ENCODE data around the gene CDCP1.

GRCh38 chr3:45104715-45105711 is 41.2 kb downstream of the CDCP1 start:
- TF ChIP-seq, protein P1, sequence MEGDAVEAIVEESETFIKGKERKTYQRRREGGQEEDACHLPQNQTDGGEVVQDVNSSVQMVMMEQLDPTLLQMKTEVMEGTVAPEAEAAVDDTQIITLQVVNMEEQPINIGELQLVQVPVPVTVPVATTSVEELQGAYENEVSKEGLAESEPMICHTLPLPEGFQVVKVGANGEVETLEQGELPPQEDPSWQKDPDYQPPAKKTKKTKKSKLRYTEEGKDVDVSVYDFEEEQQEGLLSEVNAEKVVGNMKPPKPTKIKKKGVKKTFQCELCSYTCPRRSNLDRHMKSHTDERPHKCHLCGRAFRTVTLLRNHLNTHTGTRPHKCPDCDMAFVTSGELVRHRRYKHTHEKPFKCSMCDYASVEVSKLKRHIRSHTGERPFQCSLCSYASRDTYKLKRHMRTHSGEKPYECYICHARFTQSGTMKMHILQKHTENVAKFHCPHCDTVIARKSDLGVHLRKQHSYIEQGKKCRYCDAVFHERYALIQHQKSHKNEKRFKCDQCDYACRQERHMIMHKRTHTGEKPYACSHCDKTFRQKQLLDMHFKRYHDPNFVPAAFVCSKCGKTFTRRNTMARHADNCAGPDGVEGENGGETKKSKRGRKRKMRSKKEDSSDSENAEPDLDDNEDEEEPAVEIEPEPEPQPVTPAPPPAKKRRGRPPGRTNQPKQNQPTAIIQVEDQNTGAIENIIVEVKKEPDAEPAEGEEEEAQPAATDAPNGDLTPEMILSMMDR (conservative IDR thresholded peaks at IDR 0.05), result no peak
- TF ChIP-seq EZH2 (IDR thresholded peaks at IDR 0.05; ENCODE audit: low read depth), result no peak

All from PC-9 (cell line).